ENCODE results near the gene CHST12. TPM values are rescaled to one million over a fixed set of nuclear protein-coding genes. Genes with fewer than 3 reads are reported as not detected.

Gene CHST12
- total RNA-seq (10 to 100 TPM; 17.9 to 30.9 TPM), polyA plus RNA-seq (10 to 100 TPM; 14.7 to 15.7 TPM)
- long read RNA-seq, donor 1, full-length matches to known transcripts, result 9 of 14 reads
- long read RNA-seq, donor 1, partial matches to known transcripts, result 0 of 14 reads
- long read RNA-seq, donor 1, other reads (novel, unspliced or antisense), result 5 of 14 reads
- long read RNA-seq, donor 2, full-length matches to known transcripts, result 3 of 3 reads
- long read RNA-seq, donor 2, partial matches to known transcripts, result 0 of 3 reads
- long read RNA-seq, donor 2, other reads (novel, unspliced or antisense), result 0 of 3 reads
- long read RNA-seq, donor 3, full-length matches to known transcripts, result 2 of 2 reads
- long read RNA-seq, donor 3, partial matches to known transcripts, result 0 of 2 reads
- long read RNA-seq, donor 3, other reads (novel, unspliced or antisense), result 0 of 2 reads
- long read RNA-seq, donor 4, full-length matches to known transcripts, result 3 of 3 reads
- long read RNA-seq, donor 4, partial matches to known transcripts, result 0 of 3 reads
- long read RNA-seq, donor 4, other reads (novel, unspliced or antisense), result 0 of 3 reads
- long read RNA-seq, donor 5, full-length matches to known transcripts, result 10 of 28 reads
- long read RNA-seq, donor 5, partial matches to known transcripts, result 12 of 28 reads
- long read RNA-seq, donor 5, other reads (novel, unspliced or antisense), result 6 of 28 reads

GRCh38 chr7:2403014-2403717 is at the start of gene CHST12:
CHST12 (plus strand) TSS chr7:2403611; CDS start chr7:2432640, 29,029 bp downstream.
- H3K9ac ChIP-seq (ENCODE audit: insufficient read depth in 1 of 2, low read length in 2 of 2), result peak within 1 kb of the TSS in 1 of 2 donors; percentile 32
- H3K4me1 ChIP-seq (ENCODE audit: control insufficient read depth in 5 of 5, insufficient read depth in 5 of 5, low read length in 5 of 5), result peaks cover 2 to 27% (median 15%) of the 10 kb centered on the region in 5 donors
- DNase-seq, result peak; percentile 94 to 97 (median 97)
- no peaks in the 10 kb centered on the region for H3K27me3 ChIP-seq (ENCODE audit: control insufficient read depth in 3 of 3, insufficient read depth in 3 of 3, low read length in 2 of 3)
- 2% methylated on average over 69 to 89 of the region's 89 CpGs for WGBS, 2 donors
- no peak for TF ChIP-seq CTCF (IDR thresholded peaks at IDR 0.05; ENCODE audit: control extremely low read depth, extremely low read depth)
- peak; percentile 93 for ATAC-seq (ENCODE audit: insufficient read depth, low FRiP score)
- peak within 1 kb of the TSS; percentile 62 for H3K4me3 ChIP-seq
- peak within 1 kb of the TSS; percentile 61 to 89 for H3K27ac ChIP-seq (ENCODE audit: low read depth in 1 of 2, low read length in 1 of 2)
- H3K9me3 ChIP-seq (ENCODE audit: control insufficient read depth in 4 of 4, insufficient read depth in 3 of 4, low read length in 3 of 4), result no peaks in the 10 kb centered on the region
- no peaks in the 10 kb centered on the region for H3K36me3 ChIP-seq (ENCODE audit: control insufficient read depth in 4 of 4, insufficient read depth in 4 of 4, low read length in 4 of 4)

GRCh38 chr7:2353936-2354185 is 49.5 kb upstream of the CHST12 start:
- H3K27ac ChIP-seq (ENCODE audit: low read depth in 1 of 2, low read length in 1 of 2), result peak overlapping the region; percentile 96 to 97
- H3K36me3 ChIP-seq (ENCODE audit: control insufficient read depth in 4 of 4, insufficient read depth in 4 of 4, low read length in 4 of 4), result peaks cover 0 to 9% (median 2%) of the 10 kb centered on the region in 4 donors
- WGBS, 2 donors, result 0% methylated on average over 26 of the region's 26 CpGs
- peak; percentile 88 for ATAC-seq (ENCODE audit: insufficient read depth, low FRiP score)
- no peak for TF ChIP-seq CTCF (IDR thresholded peaks at IDR 0.05; ENCODE audit: control extremely low read depth, extremely low read depth)
- peak overlapping the region; percentile 32 for H3K4me3 ChIP-seq
- H3K9ac ChIP-seq (ENCODE audit: insufficient read depth in 1 of 2, low read length in 2 of 2), result peak overlapping the region; percentile 100
- H3K27me3 ChIP-seq (ENCODE audit: control insufficient read depth in 3 of 3, insufficient read depth in 3 of 3, low read length in 2 of 3), result no peaks in the 10 kb centered on the region
- no peaks in the 10 kb centered on the region for H3K9me3 ChIP-seq (ENCODE audit: control insufficient read depth in 4 of 4, insufficient read depth in 3 of 4, low read length in 3 of 4)
- DNase-seq, result peak in 2 of 3 donors; percentile 93 to 95
- peaks cover 0 to 21% (median 12%) of the 10 kb centered on the region in 5 donors for H3K4me1 ChIP-seq (ENCODE audit: control insufficient read depth in 5 of 5, insufficient read depth in 5 of 5, low read length in 5 of 5)

- TF ChIP-seq CTCF (IDR thresholded peaks at IDR 0.05; ENCODE audit: control extremely low read depth, extremely low read depth), result no peak
- no peaks in the 10 kb centered on the region for H3K9me3 ChIP-seq (ENCODE audit: control insufficient read depth in 4 of 4, insufficient read depth in 3 of 4, low read length in 3 of 4)
- H3K9ac ChIP-seq (ENCODE audit: insufficient read depth in 1 of 2, low read length in 2 of 2), result peak within 1 kb of the TSS; percentile 100
- ATAC-seq (ENCODE audit: insufficient read depth, low FRiP score) (peak; percentile 92), DNase-seq (peak; percentile 94 to 98 (median 97))
- no peaks in the 10 kb centered on the region for H3K27me3 ChIP-seq (ENCODE audit: control insufficient read depth in 3 of 3, insufficient read depth in 3 of 3, low read length in 2 of 3)
- H3K4me3 ChIP-seq, result peak within 1 kb of the TSS; percentile 63
- 0 to 1% methylated on average over 52 to 55 of the region's 55 CpGs for WGBS, 2 donors
- peaks cover 0 to 22% (median 12%) of the 10 kb centered on the region in 5 donors for H3K4me1 ChIP-seq (ENCODE audit: control insufficient read depth in 5 of 5, insufficient read depth in 5 of 5, low read length in 5 of 5)
- peaks cover 0 to 9% (median 2%) of the 10 kb centered on the region in 4 donors for H3K36me3 ChIP-seq (ENCODE audit: control insufficient read depth in 4 of 4, insufficient read depth in 4 of 4, low read length in 4 of 4)
- H3K27ac ChIP-seq (ENCODE audit: low read depth in 1 of 2, low read length in 1 of 2), result peak within 1 kb of the TSS; percentile 96 to 97
Observed at GRCh38 chr7:2354186-2354938, 49.0 kb upstream of the CHST12 start, which contains the start of gene EIF3B. EIF3B (plus strand) TSS chr7:2354827; CDS start chr7:2354922, 95 bp downstream.
